ENCODE measurements around the gene PLEK. TPM values are rescaled to one million over a fixed set of nuclear protein-coding genes. Genes with fewer than 3 reads are reported as not detected.

The PLEK gene
- total RNA-seq, 1 experiment from 2014 or later = not detected

GRCh38 chr2:68385907-68386287 is 20.8 kb downstream of the PLEK start:
- no peak for TF ChIP-seq CTCF (IDR thresholded peaks at IDR 0.05; ENCODE audit: unreplicated experiment)
- BruUV-seq (replicated peaks) = no TSS peak
- peaks cover 81% of the 10 kb centered on the region for H3K27me3 Mint-ChIP-seq (ENCODE audit: unreplicated experiment)
- H3K4me3 Mint-ChIP-seq (ENCODE audit: low read depth, unreplicated experiment) = no peak overlapping the region
- H3K36me3 Mint-ChIP-seq (ENCODE audit: insufficient read depth, unreplicated experiment) = no peaks in the 10 kb centered on the region
- CTCF ChIA-PET = no interaction called here
- no peak overlapping the region for H3K27ac Mint-ChIP-seq (ENCODE audit: unreplicated experiment)
- no peaks in the 10 kb centered on the region for H3K9me3 Mint-ChIP-seq (ENCODE audit: low read depth, unreplicated experiment)
- DNase-seq = no peak
- H3K4me1 Mint-ChIP-seq (ENCODE audit: low read depth, unreplicated experiment) = no peaks in the 10 kb centered on the region
- intact Hi-C loops (cut with micrococcal nuclease; ENCODE audit: unreplicated experiment) = no loop called here

GRCh38 chr2:68386365-68386764 is 21.3 kb downstream of the PLEK start:
- no peak for TF ChIP-seq CTCF (IDR thresholded peaks at IDR 0.05; ENCODE audit: unreplicated experiment)
- Mint-ChIP-seq H3K27me3 (ENCODE audit: unreplicated experiment) (peaks cover 79% of the 10 kb centered on the region), H3K4me1 (ENCODE audit: low read depth, unreplicated experiment) (no peaks in the 10 kb centered on the region), H3K4me3 (ENCODE audit: low read depth, unreplicated experiment) (no peak overlapping the region), H3K36me3 (ENCODE audit: insufficient read depth, unreplicated experiment) (no peaks in the 10 kb centered on the region), H3K9me3 (ENCODE audit: low read depth, unreplicated experiment) (no peaks in the 10 kb centered on the region), H3K27ac (ENCODE audit: unreplicated experiment) (no peak overlapping the region)
- intact Hi-C loops (cut with micrococcal nuclease; ENCODE audit: unreplicated experiment) = no loop called here
- no TSS peak for BruUV-seq (replicated peaks)
- CTCF ChIA-PET = no interaction called here
- no peak for DNase-seq

- Mint-ChIP-seq H3K4me3 (ENCODE audit: low read depth, unreplicated experiment) (no peak overlapping the region), H3K36me3 (ENCODE audit: insufficient read depth, unreplicated experiment) (no peaks in the 10 kb centered on the region), H3K9me3 (ENCODE audit: low read depth, unreplicated experiment) (no peaks in the 10 kb centered on the region), H3K4me1 (ENCODE audit: low read depth, unreplicated experiment) (no peaks in the 10 kb centered on the region), H3K27me3 (ENCODE audit: unreplicated experiment) (peaks cover 79% of the 10 kb centered on the region), H3K27ac (ENCODE audit: unreplicated experiment) (no peak overlapping the region)
- no TSS peak for BruUV-seq (replicated peaks)
- no peak for TF ChIP-seq CTCF (IDR thresholded peaks at IDR 0.05; ENCODE audit: unreplicated experiment)
- DNase-seq = no peak
- intact Hi-C loops (cut with micrococcal nuclease; ENCODE audit: unreplicated experiment) = no loop called here
- CTCF ChIA-PET = interaction anchor here (0.7 kb wide), 2 partner anchors 13 to 19 kb away, joined by 5 to 9 read pairs; no protein-coding TSS in a partner anchor
Observed at GRCh38 chr2:68387408-68388350, 22.6 kb downstream of the PLEK start.

GRCh38 chr2:68388358-68388757 is 23.3 kb downstream of the PLEK start:
- Mint-ChIP-seq H3K36me3 (ENCODE audit: insufficient read depth, unreplicated experiment) (no peaks in the 10 kb centered on the region), H3K27me3 (ENCODE audit: unreplicated experiment) (peaks cover 79% of the 10 kb centered on the region), H3K27ac (ENCODE audit: unreplicated experiment) (no peak overlapping the region), H3K4me3 (ENCODE audit: low read depth, unreplicated experiment) (no peak overlapping the region), H3K4me1 (ENCODE audit: low read depth, unreplicated experiment) (no peaks in the 10 kb centered on the region), H3K9me3 (ENCODE audit: low read depth, unreplicated experiment) (no peaks in the 10 kb centered on the region)
- no peak for TF ChIP-seq CTCF (IDR thresholded peaks at IDR 0.05; ENCODE audit: unreplicated experiment)
- CTCF ChIA-PET = interaction anchor here (0.7 kb wide), 2 partner anchors 14 to 20 kb away, joined by 5 to 9 read pairs; no protein-coding TSS in a partner anchor
- BruUV-seq (replicated peaks) = no TSS peak
- intact Hi-C loops (cut with micrococcal nuclease; ENCODE audit: unreplicated experiment) = no loop called here
- DNase-seq = no peak
